ENCODE data around the gene CEP170B. TPM values are rescaled to one million over a fixed set of nuclear protein-coding genes. Genes with fewer than 3 reads are reported as not detected.

The CEP170B gene
- total RNA-seq, 1 donor from 2014 or later = 1.6 TPM

GRCh38 chr14:104843442-104844305, 21.4 kb upstream of the CEP170B start:
- no peaks in the 10 kb centered on the region for H3K36me3 ChIP-seq (ENCODE audit: control insufficient read depth in 3 of 3, insufficient read depth in 3 of 3, low read length in 3 of 3)
- peaks cover 34 to 44% (median 39%) of the 10 kb centered on the region in 3 donors for H3K27me3 ChIP-seq (ENCODE audit: control insufficient read depth in 3 of 3, insufficient read depth in 3 of 3, low read length in 3 of 3)
- H3K4me3 ChIP-seq (ENCODE audit: low read length in 3 of 3) = peak overlapping the region; percentile 51 to 65 (median 58)
- no peak overlapping the region for H3K27ac ChIP-seq (ENCODE audit: low read depth, low read length)
- peak overlapping the region in 2 of 3 donors; percentile 67 to 69 for H3K9ac ChIP-seq (ENCODE audit: low read depth in 1 of 3, low read length in 3 of 3)
- H3K4me1 ChIP-seq (ENCODE audit: control insufficient read depth in 3 of 3, insufficient read depth in 3 of 3, low read length in 3 of 3) = peaks cover 14 to 16% (median 15%) of the 10 kb centered on the region in 3 donors
- no peaks in the 10 kb centered on the region for H3K9me3 ChIP-seq (ENCODE audit: control insufficient read depth in 3 of 3, low read length in 3 of 3)

- Histone ChIP-seq H3K9ac (ENCODE audit: low read depth in 1 of 3, low read length in 3 of 3) (peak overlapping the region in 1 of 3 donors; percentile 67), H3K4me3 (ENCODE audit: low read length in 3 of 3) (peak overlapping the region; percentile 51 to 65 (median 58)), H3K4me1 (ENCODE audit: control insufficient read depth in 3 of 3, insufficient read depth in 3 of 3, low read length in 3 of 3) (peaks cover 14 to 16% (median 15%) of the 10 kb centered on the region in 3 donors), H3K27me3 (ENCODE audit: control insufficient read depth in 3 of 3, insufficient read depth in 3 of 3, low read length in 3 of 3) (peaks cover 34 to 44% (median 41%) of the 10 kb centered on the region in 3 donors), H3K36me3 (ENCODE audit: control insufficient read depth in 3 of 3, insufficient read depth in 3 of 3, low read length in 3 of 3) (no peaks in the 10 kb centered on the region), H3K27ac (ENCODE audit: low read depth, low read length) (no peak overlapping the region), H3K9me3 (ENCODE audit: control insufficient read depth in 3 of 3, low read length in 3 of 3) (no peaks in the 10 kb centered on the region)
Observed at GRCh38 chr14:104844306-104845032, 20.6 kb upstream of the CEP170B start.

GRCh38 chr14:104845033-104845666, 19.9 kb upstream of the CEP170B start:
- Histone ChIP-seq H3K4me3 (ENCODE audit: low read length in 3 of 3) (no peak overlapping the region), H3K9ac (ENCODE audit: low read depth in 1 of 3, low read length in 3 of 3) (no peak overlapping the region), H3K36me3 (ENCODE audit: control insufficient read depth in 3 of 3, insufficient read depth in 3 of 3, low read length in 3 of 3) (no peaks in the 10 kb centered on the region), H3K9me3 (ENCODE audit: control insufficient read depth in 3 of 3, low read length in 3 of 3) (no peaks in the 10 kb centered on the region), H3K27ac (ENCODE audit: low read depth, low read length) (no peak overlapping the region), H3K27me3 (ENCODE audit: control insufficient read depth in 3 of 3, insufficient read depth in 3 of 3, low read length in 3 of 3) (peaks cover 34 to 44% (median 44%) of the 10 kb centered on the region in 3 donors), H3K4me1 (ENCODE audit: control insufficient read depth in 3 of 3, insufficient read depth in 3 of 3, low read length in 3 of 3) (peaks cover 14 to 16% (median 15%) of the 10 kb centered on the region in 3 donors)

GRCh38 chr14:104845834-104846441, 19.1 kb upstream of the CEP170B start:
- H3K36me3 ChIP-seq (ENCODE audit: control insufficient read depth in 3 of 3, insufficient read depth in 3 of 3, low read length in 3 of 3) = no peaks in the 10 kb centered on the region
- peaks cover 14 to 16% (median 15%) of the 10 kb centered on the region in 3 donors for H3K4me1 ChIP-seq (ENCODE audit: control insufficient read depth in 3 of 3, insufficient read depth in 3 of 3, low read length in 3 of 3)
- no peaks in the 10 kb centered on the region for H3K9me3 ChIP-seq (ENCODE audit: control insufficient read depth in 3 of 3, low read length in 3 of 3)
- H3K4me3 ChIP-seq (ENCODE audit: low read length in 3 of 3) = no peak overlapping the region
- H3K27me3 ChIP-seq (ENCODE audit: control insufficient read depth in 3 of 3, insufficient read depth in 3 of 3, low read length in 3 of 3) = peaks cover 34 to 44% (median 44%) of the 10 kb centered on the region in 3 donors
- no peak overlapping the region for H3K27ac ChIP-seq (ENCODE audit: low read depth, low read length)
- H3K9ac ChIP-seq (ENCODE audit: low read depth in 1 of 3, low read length in 3 of 3) = no peak overlapping the region

- Histone ChIP-seq H3K4me1 (ENCODE audit: control insufficient read depth in 3 of 3, insufficient read depth in 3 of 3, low read length in 3 of 3) (no peaks in the 10 kb centered on the region), H3K9ac (ENCODE audit: low read depth in 1 of 3, low read length in 3 of 3) (no peak overlapping the region), H3K9me3 (ENCODE audit: control insufficient read depth in 3 of 3, low read length in 3 of 3) (no peaks in the 10 kb centered on the region), H3K27ac (ENCODE audit: low read depth, low read length) (no peak overlapping the region), H3K36me3 (ENCODE audit: control insufficient read depth in 3 of 3, insufficient read depth in 3 of 3, low read length in 3 of 3) (no peaks in the 10 kb centered on the region), H3K27me3 (ENCODE audit: control insufficient read depth in 3 of 3, insufficient read depth in 3 of 3, low read length in 3 of 3) (peaks cover 17 to 30% (median 22%) of the 10 kb centered on the region in 3 donors), H3K4me3 (ENCODE audit: low read length in 3 of 3) (no peak overlapping the region)
Observed at GRCh38 chr14:104852280-104852663, 12.8 kb upstream of the CEP170B start.

GRCh38 chr14:104855532-104856090, 9.5 kb upstream of the CEP170B start:
- H3K27ac ChIP-seq (ENCODE audit: low read depth, low read length) = no peak overlapping the region
- H3K4me1 ChIP-seq (ENCODE audit: control insufficient read depth in 3 of 3, insufficient read depth in 3 of 3, low read length in 3 of 3) = no peaks in the 10 kb centered on the region
- H3K9ac ChIP-seq (ENCODE audit: low read depth in 1 of 3, low read length in 3 of 3) = no peak overlapping the region
- no peaks in the 10 kb centered on the region for H3K36me3 ChIP-seq (ENCODE audit: control insufficient read depth in 3 of 3, insufficient read depth in 3 of 3, low read length in 3 of 3)
- H3K9me3 ChIP-seq (ENCODE audit: control insufficient read depth in 3 of 3, low read length in 3 of 3) = no peaks in the 10 kb centered on the region
- H3K4me3 ChIP-seq (ENCODE audit: low read length in 3 of 3) = no peak overlapping the region
- H3K27me3 ChIP-seq (ENCODE audit: control insufficient read depth in 3 of 3, insufficient read depth in 3 of 3, low read length in 3 of 3) = peaks cover 14 to 25% (median 22%) of the 10 kb centered on the region in 3 donors

GRCh38 chr14:104856157-104856868, 8.8 kb upstream of the CEP170B start:
- peaks cover 14 to 25% (median 22%) of the 10 kb centered on the region in 3 donors for H3K27me3 ChIP-seq (ENCODE audit: control insufficient read depth in 3 of 3, insufficient read depth in 3 of 3, low read length in 3 of 3)
- no peaks in the 10 kb centered on the region for H3K9me3 ChIP-seq (ENCODE audit: control insufficient read depth in 3 of 3, low read length in 3 of 3)
- H3K4me1 ChIP-seq (ENCODE audit: control insufficient read depth in 3 of 3, insufficient read depth in 3 of 3, low read length in 3 of 3) = no peaks in the 10 kb centered on the region
- H3K4me3 ChIP-seq (ENCODE audit: low read length in 3 of 3) = no peak overlapping the region
- H3K27ac ChIP-seq (ENCODE audit: low read depth, low read length) = no peak overlapping the region
- no peaks in the 10 kb centered on the region for H3K36me3 ChIP-seq (ENCODE audit: control insufficient read depth in 3 of 3, insufficient read depth in 3 of 3, low read length in 3 of 3)
- no peak overlapping the region for H3K9ac ChIP-seq (ENCODE audit: low read depth in 1 of 3, low read length in 3 of 3)

- Histone ChIP-seq H3K27me3 (ENCODE audit: control insufficient read depth in 3 of 3, insufficient read depth in 3 of 3, low read length in 3 of 3) (peaks cover 13 to 18% (median 15%) of the 10 kb centered on the region in 3 donors), H3K4me1 (ENCODE audit: control insufficient read depth in 3 of 3, insufficient read depth in 3 of 3, low read length in 3 of 3) (no peaks in the 10 kb centered on the region), H3K4me3 (ENCODE audit: low read length in 3 of 3) (no peak overlapping the region), H3K9me3 (ENCODE audit: control insufficient read depth in 3 of 3, low read length in 3 of 3) (no peaks in the 10 kb centered on the region), H3K27ac (ENCODE audit: low read depth, low read length) (no peak overlapping the region), H3K36me3 (ENCODE audit: control insufficient read depth in 3 of 3, insufficient read depth in 3 of 3, low read length in 3 of 3) (no peaks in the 10 kb centered on the region), H3K9ac (ENCODE audit: low read depth in 1 of 3, low read length in 3 of 3) (no peak overlapping the region)
Observed at GRCh38 chr14:104856869-104857860, 7.9 kb upstream of the CEP170B start.

Measured in skeletal muscle tissue (tissue), 4 donors.